B cell (primary cell): ENCODE results near the gene JAML. TPM values are rescaled to one million over a fixed set of nuclear protein-coding genes. Genes with fewer than 3 reads are reported as not detected.
"Not testable (repeated sequence)": the region's sequence is repeated elsewhere in the genome, so short reads cannot be mapped to it uniquely, and the experiment has no call there.

ENCODE experiments used
- ATAC-seq: fragments of 200-7000 bp; cut with Tn5 transposase; one replicate; pipeline ENCODE4 v1.10.0; 2021; ENCODE audit warnings: low read depth, mild to moderate bottlenecking, moderate number of reproducible peaks, moderate library complexity
- CTCF ChIA-PET: fragments of 350-600 bp; sonication (Branson Sonifier 250); formaldehyde crosslinking; loops from one replicate; lab custom pipeline; 2021; ENCODE audit warnings: antibody characterized with exemption, inconsistent platforms; lab: Charles Lee
- POLR2A ChIA-PET: fragments of 350-600 bp; sonication (Branson Sonifier 250); formaldehyde crosslinking; loops from one replicate; lab custom pipeline; 2021; ENCODE audit warnings: antibody characterized with exemption; lab: Charles Lee
- DNase-seq: peaks from one replicate; pipeline ENCODE4 v3.0.0; 2013
- H2AFZ ChIP-seq: 2 replicates; pipeline ENCODE4 v1.6.1; 2012; ENCODE audit warnings: mild to moderate bottlenecking, low read depth, low read length; ENCODE audit not compliant: insufficient read depth, poor library complexity, severe bottlenecking
- H3K27ac ChIP-seq, 2 donors: 1 replicate in 1 of 2; 2 replicates in 1 of 2; pipeline ENCODE4 v1.5.1; 2012 to 2013; ENCODE audit warnings: low read length in 2 of 2, mild to moderate bottlenecking in 2 of 2, moderate library complexity in 1 of 2
- H3K27me3 ChIP-seq, 4 experiments: fragments of 200-600 bp in 1 of 4; sonication (generic) in 1 of 4; replicated peaks in 1 of 4; 1 replicate in 2 of 4; 2 replicates in 2 of 4; pipeline versions ENCODE4 v1.6.1 to v1.7.0; 2013 to 2016; ENCODE audit warnings: low read length in 3 of 4, mild to moderate bottlenecking in 2 of 4, mixed read lengths in 1 of 4, moderate library complexity in 1 of 4; ENCODE audit not compliant: insufficient read depth in 4 of 4, control insufficient read depth in 3 of 4; ENCODE audit errors: control extremely low read depth in 1 of 4
- H3K36me3 ChIP-seq, 2 experiments: replicated peaks in 1 of 2; 1 replicate in 1 of 2; 2 replicates in 1 of 2; pipeline versions ENCODE4 v1.6.1 to v1.7.1; 2013; ENCODE audit warnings: low read length in 1 of 2; ENCODE audit not compliant: insufficient read depth in 2 of 2, control insufficient read depth in 1 of 2; ENCODE audit errors: control extremely low read depth in 1 of 2, extremely low read depth in 1 of 2
- H3K4me1 ChIP-seq, 2 donors: fragments of 200-600 bp in 1 of 2; sonication (generic) in 1 of 2; 1 replicate in 1 of 2; 2 replicates in 1 of 2; pipeline versions ENCODE4 v1.5.1 to v1.6.1; 2013 to 2017; ENCODE audit warnings: low read length in 2 of 2; ENCODE audit not compliant: control insufficient read depth in 2 of 2, insufficient read depth in 2 of 2
- H3K4me2 ChIP-seq: replicated peaks from 2 replicates; pipeline ENCODE3; 2012; ENCODE audit warnings: mild to moderate bottlenecking, low read depth, low read length; ENCODE audit not compliant: poor library complexity, severe bottlenecking
- H3K4me3 ChIP-seq, 5 experiments: fragments of 200-600 bp in 1 of 5; sonication (generic) in 1 of 5; 1 replicate in 3 of 5; 2 replicates in 2 of 5; pipeline versions ENCODE4 v1.5.1 to v1.7.0; 2011 to 2016; ENCODE audit warnings: low read length in 4 of 5, mild to moderate bottlenecking in 4 of 5, low read depth in 2 of 5, control low read depth in 1 of 5, moderate library complexity in 1 of 5; ENCODE audit not compliant: insufficient read depth in 1 of 5; ENCODE audit errors: control extremely low read depth in 1 of 5, extremely low read depth in 1 of 5
- H3K79me2 ChIP-seq: fragments of 200-600 bp; sonication (generic); one replicate; pipeline ENCODE4 v1.6.0; 2016; ENCODE audit warnings: low read length; ENCODE audit not compliant: control insufficient read depth, insufficient read depth
- H3K9ac ChIP-seq: fragments of 200-600 bp; sonication (generic); 2 replicates; pipeline ENCODE4 v1.6.1; 2017; ENCODE audit warnings: mild to moderate bottlenecking, low read length, moderate library complexity
- H3K9me3 ChIP-seq, 3 donors: one replicate each; pipeline versions ENCODE4 v1.6.1 to v1.7.1; 2013; ENCODE audit warnings: low read length in 2 of 3; ENCODE audit not compliant: control insufficient read depth in 2 of 3, insufficient read depth in 1 of 3; ENCODE audit errors: control extremely low read depth in 1 of 3
- H4K20me1 ChIP-seq: 2 replicates; pipeline ENCODE4 v1.6.0; 2012; ENCODE audit warnings: mild to moderate bottlenecking, low read length; ENCODE audit not compliant: insufficient read depth, control insufficient read depth, poor library complexity, severe bottlenecking
- H3K27ac Mint-ChIP-seq: one replicate; pipeline ENCODE4 v1.8.0; 2021; ENCODE audit warnings: mixed read lengths
- H3K27me3 Mint-ChIP-seq: one replicate; pipeline ENCODE4 v1.8.0; 2021; ENCODE audit warnings: mixed read lengths
- H3K4me1 Mint-ChIP-seq: one replicate; pipeline ENCODE4 v1.8.0; 2021; ENCODE audit warnings: mixed read lengths
- H3K4me3 Mint-ChIP-seq: one replicate; pipeline ENCODE4 v1.8.0; 2021; ENCODE audit warnings: mixed read lengths
- H3K9me3 Mint-ChIP-seq: one replicate; pipeline ENCODE4 v1.8.0; 2022; ENCODE audit warnings: mixed read lengths; ENCODE audit not compliant: insufficient read depth
- WGBS: methylation state at CpG from one replicate; pipeline ENCODE4 v1.1.5; 2013; ENCODE audit warnings: missing lambda C conversion rate; ENCODE audit not compliant: insufficient coverage; 5-methylcytosine and 5-hydroxymethylcytosine counted together
- intact Hi-C: fragments of 100-400 bp; cut with micrococcal nuclease; formaldehyde crosslinking; loops from one replicate; pipeline ENCODE4 v1.10.0; 2022
- polyA plus RNA-seq: library from polyadenylated mRNA; depleted of rRNA; stranded (reverse); fragments of >200 nt; gene quantifications from 2 replicates; pipeline ENCODE4 v1.2.3, GENCODE V29; 2012
- total RNA-seq, 2 donors: library from RNA; stranded (reverse); fragments of 120-200 nt in 1 of 2; gene quantifications; 1 replicate in 1 of 2; 2 replicates in 1 of 2; pipeline versions ENCODE4 v1.2.3 to v1.2.4, GENCODE V29; 2013 to 2022

JAML gene
- total and polyA plus RNA-seq, 2 donors (not counting 1 experiment from before 2014, with no cell fraction given), result 1.0 to 9.6 TPM

GRCh38 chr11:118192817-118193216, 32.0 kb downstream of the JAML start:
- WGBS, result 71% methylated on average over 3 of the region's 5 CpGs

GRCh38 chr11:118190942-118191506, 33.8 kb downstream of the JAML start:
- H3K79me2 ChIP-seq, H2AFZ ChIP-seq, H3K4me3 ChIP-seq, H3K36me3 ChIP-seq, POLR2A ChIA-PET, H3K27ac Mint-ChIP-seq, ATAC-seq, H3K4me1 ChIP-seq, H3K9me3 Mint-ChIP-seq, DNase-seq, H3K27ac ChIP-seq, CTCF ChIA-PET, H4K20me1 ChIP-seq, H3K4me2 ChIP-seq, intact Hi-C loops, H3K4me3 Mint-ChIP-seq, H3K9ac ChIP-seq, H3K4me1 Mint-ChIP-seq: not testable (repeated sequence)
- 100% methylated on average over 1 of the region's 2 CpGs for WGBS
- peaks cover 27% of the 10 kb centered on the region for H3K27me3 Mint-ChIP-seq
- Histone ChIP-seq H3K9me3 (peaks cover 0 to 17% (median 4%) of the 10 kb centered on the region in 3 donors), H3K27me3 (peaks cover 0 to 20% (median 4%) of the 10 kb centered on the region in 4 experiments)

More at GRCh38 chr11:118192817-118193216, 32.0 kb downstream of the JAML start:
- CTCF ChIA-PET, result interaction anchor here (1.0 kb wide), 1 partner anchor 160 kb away, joined by 3 read pairs; no protein-coding TSS in a partner anchor
- peaks cover 24% of the 10 kb centered on the region for H3K27me3 Mint-ChIP-seq
- ATAC-seq, H2AFZ ChIP-seq, POLR2A ChIA-PET, H3K4me1 ChIP-seq, H3K27ac ChIP-seq, H4K20me1 ChIP-seq, intact Hi-C loops, H3K4me1 Mint-ChIP-seq, H3K4me3 Mint-ChIP-seq, H3K36me3 ChIP-seq, H3K9me3 Mint-ChIP-seq, H3K9ac ChIP-seq, H3K27ac Mint-ChIP-seq, DNase-seq, H3K4me2 ChIP-seq, H3K4me3 ChIP-seq, H3K79me2 ChIP-seq: not testable (repeated sequence)
- Histone ChIP-seq H3K9me3 (peaks cover 0 to 17% (median 4%) of the 10 kb centered on the region in 3 donors), H3K27me3 (peaks cover 0 to 15% (median 5%) of the 10 kb centered on the region in 4 experiments)
